Measurements from ENCODE around the gene OTX1.

Gene OTX1

DNA sequence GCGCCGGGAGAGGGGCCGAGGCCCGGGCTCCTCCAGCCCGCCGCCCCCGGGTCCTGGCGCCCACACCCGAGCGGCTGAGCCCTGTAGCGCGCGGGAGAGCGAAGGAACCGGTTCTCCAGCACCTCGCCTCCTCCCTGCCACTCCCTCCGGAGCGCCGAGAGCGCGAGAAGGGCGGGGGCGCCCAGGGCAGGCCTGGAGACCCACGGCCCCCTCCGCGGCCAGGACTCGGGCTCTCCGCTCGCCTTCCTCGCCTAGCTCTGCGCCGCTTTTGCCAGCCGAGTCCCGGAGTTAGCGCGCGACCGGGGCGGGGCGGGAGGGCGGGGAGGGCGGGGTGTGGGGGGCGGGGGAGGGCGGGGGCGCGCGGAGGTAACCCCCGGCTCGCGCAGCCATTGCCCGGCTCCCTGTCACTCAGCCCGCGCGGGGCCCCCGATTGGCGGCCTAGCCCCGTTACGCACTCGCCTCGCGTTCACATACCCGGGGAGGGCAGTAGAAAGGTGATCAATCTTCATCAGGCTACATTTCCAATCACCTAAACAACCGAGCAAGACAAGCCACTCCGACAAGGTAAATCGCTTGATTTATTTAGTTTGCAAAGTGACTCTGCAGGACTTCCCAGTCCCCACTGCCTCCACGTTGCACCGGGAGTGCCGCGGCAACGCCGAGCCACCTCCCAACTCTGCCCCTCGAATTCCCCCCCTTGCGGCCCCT lies at the start of gene OTX1:
Gene OTX1, plus strand, starts transcription at position 497 of the 708 bp plus-strand sequence. CDS start 2,161 bp downstream, outside the sequence.
- TF ChIP-seq, protein P1, sequence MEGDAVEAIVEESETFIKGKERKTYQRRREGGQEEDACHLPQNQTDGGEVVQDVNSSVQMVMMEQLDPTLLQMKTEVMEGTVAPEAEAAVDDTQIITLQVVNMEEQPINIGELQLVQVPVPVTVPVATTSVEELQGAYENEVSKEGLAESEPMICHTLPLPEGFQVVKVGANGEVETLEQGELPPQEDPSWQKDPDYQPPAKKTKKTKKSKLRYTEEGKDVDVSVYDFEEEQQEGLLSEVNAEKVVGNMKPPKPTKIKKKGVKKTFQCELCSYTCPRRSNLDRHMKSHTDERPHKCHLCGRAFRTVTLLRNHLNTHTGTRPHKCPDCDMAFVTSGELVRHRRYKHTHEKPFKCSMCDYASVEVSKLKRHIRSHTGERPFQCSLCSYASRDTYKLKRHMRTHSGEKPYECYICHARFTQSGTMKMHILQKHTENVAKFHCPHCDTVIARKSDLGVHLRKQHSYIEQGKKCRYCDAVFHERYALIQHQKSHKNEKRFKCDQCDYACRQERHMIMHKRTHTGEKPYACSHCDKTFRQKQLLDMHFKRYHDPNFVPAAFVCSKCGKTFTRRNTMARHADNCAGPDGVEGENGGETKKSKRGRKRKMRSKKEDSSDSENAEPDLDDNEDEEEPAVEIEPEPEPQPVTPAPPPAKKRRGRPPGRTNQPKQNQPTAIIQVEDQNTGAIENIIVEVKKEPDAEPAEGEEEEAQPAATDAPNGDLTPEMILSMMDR (conservative IDR thresholded peaks at IDR 0.05; ENCODE audit: low read depth, low read length): no peak
- DNase-seq (ENCODE audit: low read depth): peak; percentile 33

DNA sequence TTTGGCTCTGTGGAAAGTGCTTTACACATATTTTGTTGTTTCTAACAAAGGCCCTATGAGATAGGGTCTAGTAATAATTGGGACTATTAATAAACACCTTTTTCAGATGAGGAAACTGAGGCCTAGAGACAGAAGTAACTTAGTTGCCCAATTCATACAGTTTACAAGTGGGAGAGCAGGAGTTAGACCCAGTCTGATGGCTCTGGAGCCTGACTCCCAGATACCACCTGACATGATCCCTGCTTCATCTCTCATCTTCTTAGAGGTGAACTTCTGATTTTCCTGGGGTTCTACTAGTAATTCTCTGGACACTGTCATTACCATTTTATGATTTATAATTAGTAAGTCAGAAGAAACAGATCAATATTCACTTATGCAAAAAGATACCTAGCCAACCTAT lies 49.1 kb upstream of the OTX1 start:
- TF ChIP-seq, protein P1 (conservative IDR thresholded peaks at IDR 0.05; ENCODE audit: low read depth, low read length): no peak
- DNase-seq (ENCODE audit: low read depth): no peak
- no peak overlapping the region for H3K4me3 ChIP-seq (ENCODE audit: low read depth, low read length)

More for the DNA sequence above, at the start of gene OTX1:
- peak within 1 kb of the TSS; percentile 51 for H3K4me3 ChIP-seq (ENCODE audit: low read depth, low read length)

DNA sequence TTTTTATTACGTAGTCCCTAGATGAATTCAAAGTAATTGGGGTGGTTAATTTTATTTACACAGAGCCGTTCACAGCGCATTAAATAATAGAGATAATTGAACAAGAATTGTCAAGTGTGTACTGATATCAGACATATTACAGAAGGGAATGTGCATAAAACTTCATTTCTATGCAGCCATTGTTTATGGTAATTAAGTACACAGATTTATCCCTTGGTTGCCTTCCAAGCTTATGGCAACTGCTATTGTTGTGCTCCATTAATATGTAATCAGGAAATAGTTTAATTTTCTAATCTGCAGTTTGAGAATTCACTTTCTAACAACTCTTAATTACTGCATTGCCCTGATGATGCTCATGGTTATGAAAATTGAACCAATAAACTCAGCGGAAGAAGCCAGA lies 47.3 kb upstream of the OTX1 start:
- TF ChIP-seq, protein P1 (conservative IDR thresholded peaks at IDR 0.05; ENCODE audit: low read depth, low read length): no peak
- DNase-seq (ENCODE audit: low read depth): no peak
- no peak overlapping the region for H3K4me3 ChIP-seq (ENCODE audit: low read depth, low read length)

DNA sequence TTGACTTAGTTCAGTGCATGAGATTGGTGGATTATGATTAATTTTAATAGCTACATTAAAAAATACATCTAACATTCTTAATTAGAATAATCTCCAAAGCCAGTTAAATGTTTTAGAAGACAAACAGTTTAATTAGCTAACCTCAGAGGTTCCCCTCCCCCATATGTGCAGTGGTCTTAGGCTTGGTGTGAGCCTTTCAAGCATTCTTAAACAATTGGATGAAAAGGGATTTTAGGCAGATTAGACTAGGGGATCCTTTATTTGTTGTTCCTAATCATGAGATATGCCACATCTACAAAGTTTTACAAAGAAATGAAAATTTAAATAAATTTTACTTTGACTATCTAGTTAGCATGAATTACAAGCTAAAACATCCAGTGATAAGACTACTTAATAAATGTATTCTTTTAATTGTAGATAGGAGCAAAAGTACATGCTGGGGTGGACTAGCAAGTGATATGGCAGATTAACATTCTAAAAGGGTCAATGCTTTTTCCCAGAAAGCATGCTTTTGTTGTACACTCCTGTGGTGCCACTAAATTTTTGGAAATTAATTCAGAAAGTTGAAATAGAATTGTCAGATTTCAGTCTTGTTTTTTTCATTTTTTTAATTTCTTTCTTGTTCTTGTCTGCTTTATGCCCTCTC lies 42.7 kb upstream of the OTX1 start:
- DNase-seq (ENCODE audit: low read depth): no peak
- no peak overlapping the region for H3K4me3 ChIP-seq (ENCODE audit: low read depth, low read length)
- TF ChIP-seq, protein P1 (conservative IDR thresholded peaks at IDR 0.05; ENCODE audit: low read depth, low read length): no peak

DNA sequence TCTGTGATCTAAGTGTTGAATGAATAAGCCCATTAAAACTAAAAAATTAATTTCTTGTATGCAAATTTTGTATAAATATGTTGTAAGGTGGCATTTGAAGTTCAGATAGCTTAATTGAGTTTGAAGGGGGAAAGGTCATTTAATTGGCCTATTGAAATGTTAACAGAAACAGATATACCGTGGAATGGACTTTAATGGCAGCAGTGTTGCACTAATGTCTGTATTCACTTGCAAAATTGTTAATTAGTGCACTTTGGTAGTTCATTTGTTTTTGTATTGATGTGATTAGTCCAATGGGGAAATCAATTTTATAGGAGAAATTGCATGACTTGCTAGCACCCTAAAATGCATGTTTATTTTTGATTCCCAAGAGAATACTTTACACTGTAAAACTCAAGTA lies 41.8 kb upstream of the OTX1 start:
- no peak for DNase-seq (ENCODE audit: low read depth)
- no peak overlapping the region for H3K4me3 ChIP-seq (ENCODE audit: low read depth, low read length)
- TF ChIP-seq, protein P1 (conservative IDR thresholded peaks at IDR 0.05; ENCODE audit: low read depth, low read length): no peak

DNA sequence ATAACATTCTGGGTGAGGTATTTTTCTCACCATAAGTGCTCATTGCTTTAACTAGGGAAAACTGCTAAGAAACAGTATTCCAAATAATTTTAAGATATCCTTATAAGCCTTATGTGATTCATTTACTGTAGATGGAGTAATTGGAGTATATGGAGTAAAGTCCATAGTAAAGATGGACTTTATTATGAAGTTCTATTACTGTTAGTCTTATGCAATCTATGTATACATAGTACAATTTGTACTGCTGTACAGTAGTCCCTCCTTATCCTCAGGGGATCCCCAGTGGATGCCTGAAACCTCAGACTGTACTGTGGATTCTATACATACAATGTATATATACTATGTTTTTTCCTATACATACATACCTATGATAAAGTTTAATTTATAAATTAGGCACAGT lies 41.1 kb upstream of the OTX1 start:
- DNase-seq (ENCODE audit: low read depth): no peak
- TF ChIP-seq, protein P1 (conservative IDR thresholded peaks at IDR 0.05; ENCODE audit: low read depth, low read length): no peak
- H3K4me3 ChIP-seq (ENCODE audit: low read depth, low read length): no peak overlapping the region
